Measurements from ENCODE around the gene RNF144B. TPM values are rescaled to one million over a fixed set of nuclear protein-coding genes. Genes with fewer than 3 reads are reported as not detected.

Gene RNF144B
- total and polyA plus RNA-seq, 2 donors (not counting 1 experiment from before 2014, with no cell fraction given) = 3.0 to 17.0 TPM

DNA sequence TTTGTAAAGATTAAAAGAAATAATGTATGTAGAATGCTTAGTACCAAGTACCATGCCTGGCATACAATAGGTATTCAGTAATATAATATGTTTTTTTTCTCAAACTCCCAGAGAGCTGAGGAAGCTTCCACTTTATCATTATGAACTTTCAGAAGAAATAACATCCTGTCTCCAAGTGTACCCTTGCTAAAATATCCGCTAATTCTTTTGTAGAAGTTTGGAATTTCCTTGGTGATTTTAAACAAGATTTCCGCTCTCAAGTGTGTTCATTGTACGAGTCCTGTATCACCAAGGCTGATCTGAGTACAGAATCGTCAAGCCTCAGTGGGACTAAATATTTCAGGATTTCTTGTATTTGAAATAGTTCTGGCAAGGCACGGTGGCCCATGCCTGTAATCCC lies 16.1 kb upstream of the RNF144B start:
- POLR2A ChIA-PET = interaction anchor here (0.6 kb wide), 1 partner anchor 29 kb away, joined by 4 read pairs; no protein-coding TSS in a partner anchor
- intact Hi-C loops (cut with micrococcal nuclease) = no loop called here
- Histone ChIP-seq H3K4me2 (replicated peaks; ENCODE audit: low read depth, low read length, poor library complexity, severe bottlenecking) (no peak overlapping the region), H3K36me3 (replicated peaks in 1 of 2; ENCODE audit: control extremely low read depth in 1 of 2, control insufficient read depth in 1 of 2, extremely low read depth in 1 of 2, insufficient read depth in 2 of 2, low read length in 1 of 2) (peaks cover 0 to 1% of the 10 kb centered on the region in 2 experiments), H3K27ac (ENCODE audit: low read length in 2 of 2) (no peak overlapping the region), H3K4me1 (ENCODE audit: control insufficient read depth in 2 of 2, insufficient read depth in 2 of 2, low read length in 2 of 2) (no peaks in the 10 kb centered on the region), H4K20me1 (ENCODE audit: control insufficient read depth, insufficient read depth, low read length, poor library complexity, severe bottlenecking) (no peaks in the 10 kb centered on the region), H3K27me3 (replicated peaks in 1 of 4; ENCODE audit: control extremely low read depth in 1 of 4, control insufficient read depth in 3 of 4, insufficient read depth in 4 of 4, low read length in 3 of 4) (no peaks in the 10 kb centered on the region), H3K9me3 (ENCODE audit: control extremely low read depth in 1 of 3, control insufficient read depth in 2 of 3, insufficient read depth in 1 of 3, low read length in 2 of 3) (peaks cover 0 to 8% (median 0%) of the 10 kb centered on the region in 3 donors), H3K9ac (ENCODE audit: low read length) (no peak overlapping the region), H2AFZ (ENCODE audit: insufficient read depth, low read depth, low read length, poor library complexity, severe bottlenecking) (no peak overlapping the region), H3K79me2 (ENCODE audit: control insufficient read depth, insufficient read depth, low read length) (no peaks in the 10 kb centered on the region), H3K4me3 (ENCODE audit: control extremely low read depth in 1 of 5, extremely low read depth in 1 of 5, insufficient read depth in 1 of 5, low read depth in 2 of 5, low read length in 4 of 5) (no peak overlapping the region)
- H3K4me3 Mint-ChIP-seq = no peak overlapping the region
- H3K27me3 Mint-ChIP-seq = no peaks in the 10 kb centered on the region
- H3K9me3 Mint-ChIP-seq (ENCODE audit: insufficient read depth) = no peaks in the 10 kb centered on the region
- CTCF ChIA-PET = interaction anchor here (0.6 to 1.1 kb wide), 3 partner anchors 12 to 21 kb away, joined by 3 to 4 read pairs (median 3); partner anchors contain the start of gene RNF144B
- H3K4me1 Mint-ChIP-seq = no peaks in the 10 kb centered on the region
- no peak for DNase-seq
- WGBS (ENCODE audit: insufficient coverage) = 95% methylated on average over 3 of the region's 5 CpGs
- no peak for ATAC-seq (ENCODE audit: low read depth)
- TF ChIP-seq, protein P1, sequence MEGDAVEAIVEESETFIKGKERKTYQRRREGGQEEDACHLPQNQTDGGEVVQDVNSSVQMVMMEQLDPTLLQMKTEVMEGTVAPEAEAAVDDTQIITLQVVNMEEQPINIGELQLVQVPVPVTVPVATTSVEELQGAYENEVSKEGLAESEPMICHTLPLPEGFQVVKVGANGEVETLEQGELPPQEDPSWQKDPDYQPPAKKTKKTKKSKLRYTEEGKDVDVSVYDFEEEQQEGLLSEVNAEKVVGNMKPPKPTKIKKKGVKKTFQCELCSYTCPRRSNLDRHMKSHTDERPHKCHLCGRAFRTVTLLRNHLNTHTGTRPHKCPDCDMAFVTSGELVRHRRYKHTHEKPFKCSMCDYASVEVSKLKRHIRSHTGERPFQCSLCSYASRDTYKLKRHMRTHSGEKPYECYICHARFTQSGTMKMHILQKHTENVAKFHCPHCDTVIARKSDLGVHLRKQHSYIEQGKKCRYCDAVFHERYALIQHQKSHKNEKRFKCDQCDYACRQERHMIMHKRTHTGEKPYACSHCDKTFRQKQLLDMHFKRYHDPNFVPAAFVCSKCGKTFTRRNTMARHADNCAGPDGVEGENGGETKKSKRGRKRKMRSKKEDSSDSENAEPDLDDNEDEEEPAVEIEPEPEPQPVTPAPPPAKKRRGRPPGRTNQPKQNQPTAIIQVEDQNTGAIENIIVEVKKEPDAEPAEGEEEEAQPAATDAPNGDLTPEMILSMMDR (IDR thresholded peaks at IDR 0.05) = no peak
- TF ChIP-seq EZH2 (IDR thresholded peaks at IDR 0.05; ENCODE audit: borderline replicate concordance, insufficient read depth, low read depth, low read length, poor library complexity, severe bottlenecking) = no peak
- H3K27ac Mint-ChIP-seq = no peak overlapping the region

GRCh38 chr6:18371656-18372055 lies 15.5 kb upstream of the RNF144B start:
- no peak overlapping the region for H3K4me3 ChIP-seq (ENCODE audit: control extremely low read depth in 1 of 5, extremely low read depth in 1 of 5, insufficient read depth in 1 of 5, low read depth in 2 of 5, low read length in 4 of 5)
- Mint-ChIP-seq H3K4me1 (no peaks in the 10 kb centered on the region), H3K9me3 (ENCODE audit: insufficient read depth) (no peaks in the 10 kb centered on the region), H3K27me3 (no peaks in the 10 kb centered on the region), H3K27ac (no peak overlapping the region), H3K4me3 (no peak overlapping the region)
- DNase-seq (no peak), ATAC-seq (ENCODE audit: low read depth) (no peak)
- no CpG with 5 or more reads among the region's 2 CpGs for WGBS (ENCODE audit: insufficient coverage)
- ChIA-PET POLR2A (no interaction called here), CTCF (no interaction called here)
- H3K4me1 ChIP-seq (ENCODE audit: control insufficient read depth in 2 of 2, insufficient read depth in 2 of 2, low read length in 2 of 2) = no peaks in the 10 kb centered on the region
- no peak overlapping the region for H2AFZ ChIP-seq (ENCODE audit: insufficient read depth, low read depth, low read length, poor library complexity, severe bottlenecking)
- no peak overlapping the region for H3K4me2 ChIP-seq (replicated peaks; ENCODE audit: low read depth, low read length, poor library complexity, severe bottlenecking)
- no peak for TF ChIP-seq EZH2 (IDR thresholded peaks at IDR 0.05; ENCODE audit: borderline replicate concordance, insufficient read depth, low read depth, low read length, poor library complexity, severe bottlenecking)
- TF ChIP-seq, protein P1 (IDR thresholded peaks at IDR 0.05) = no peak
- no peak overlapping the region for H3K9ac ChIP-seq (ENCODE audit: low read length)
- H3K9me3 ChIP-seq (ENCODE audit: control extremely low read depth in 1 of 3, control insufficient read depth in 2 of 3, insufficient read depth in 1 of 3, low read length in 2 of 3) = peaks cover 0 to 2% (median 0%) of the 10 kb centered on the region in 3 donors
- no peak overlapping the region for H3K27ac ChIP-seq (ENCODE audit: low read length in 2 of 2)
- H3K79me2 ChIP-seq (ENCODE audit: control insufficient read depth, insufficient read depth, low read length) = no peaks in the 10 kb centered on the region
- H3K36me3 ChIP-seq (replicated peaks in 1 of 2; ENCODE audit: control extremely low read depth in 1 of 2, control insufficient read depth in 1 of 2, extremely low read depth in 1 of 2, insufficient read depth in 2 of 2, low read length in 1 of 2) = peaks cover 0 to 1% of the 10 kb centered on the region in 2 experiments
- intact Hi-C loops (cut with micrococcal nuclease) = no loop called here
- H4K20me1 ChIP-seq (ENCODE audit: control insufficient read depth, insufficient read depth, low read length, poor library complexity, severe bottlenecking) = no peaks in the 10 kb centered on the region
- no peaks in the 10 kb centered on the region for H3K27me3 ChIP-seq (replicated peaks in 1 of 4; ENCODE audit: control extremely low read depth in 1 of 4, control insufficient read depth in 3 of 4, insufficient read depth in 4 of 4, low read length in 3 of 4)
